GM18873 (cell line): ENCODE results near the gene HDAC4.
A peak's percentile ranks its signal among the peaks of the same experiment; 100 is the strongest.

Experiments
- ATAC-seq: cut with Tn5 transposase; IDR thresholded peaks from one replicate; pipeline ENCODE4 v1.9.1; 2021; ENCODE audit warnings: mild to moderate bottlenecking, moderate library complexity, moderate number of reproducible peaks; ENCODE audit not compliant: unreplicated experiment, low FRiP score

The HDAC4 gene

DNA sequence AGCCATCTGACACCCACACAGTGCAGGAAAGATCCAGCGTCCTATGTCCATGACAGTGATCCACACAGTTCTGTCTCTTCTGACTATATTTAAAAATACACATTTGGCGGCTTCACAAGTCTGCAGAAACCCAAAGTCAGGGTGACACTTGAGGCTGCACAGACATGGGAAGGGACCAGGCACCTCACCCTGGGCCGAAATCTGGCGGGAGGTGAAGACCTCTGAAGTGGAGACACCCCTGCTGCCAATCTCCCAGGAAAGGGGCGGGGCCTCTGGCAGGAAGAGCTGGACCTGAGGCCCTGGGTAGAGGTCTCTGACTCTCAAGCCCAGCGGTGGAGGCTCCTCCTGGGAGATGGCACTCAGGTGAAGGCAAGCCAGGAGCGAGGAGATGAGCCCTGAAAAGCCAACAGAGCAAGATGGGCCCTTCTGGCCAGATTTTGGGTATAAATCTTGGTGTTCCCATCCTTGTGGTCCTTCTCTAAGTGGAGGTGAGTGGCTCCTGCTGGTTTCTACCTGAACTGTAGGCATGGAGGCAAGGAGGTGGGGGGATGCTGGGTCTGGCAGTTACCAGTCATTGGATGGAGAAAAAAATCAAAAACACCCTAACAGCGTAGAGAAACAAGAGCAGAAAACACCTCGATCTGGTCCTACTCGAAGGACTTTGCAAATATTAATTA is 248.4 kb downstream of the HDAC4 start:
- no peak for ATAC-seq

DNA sequence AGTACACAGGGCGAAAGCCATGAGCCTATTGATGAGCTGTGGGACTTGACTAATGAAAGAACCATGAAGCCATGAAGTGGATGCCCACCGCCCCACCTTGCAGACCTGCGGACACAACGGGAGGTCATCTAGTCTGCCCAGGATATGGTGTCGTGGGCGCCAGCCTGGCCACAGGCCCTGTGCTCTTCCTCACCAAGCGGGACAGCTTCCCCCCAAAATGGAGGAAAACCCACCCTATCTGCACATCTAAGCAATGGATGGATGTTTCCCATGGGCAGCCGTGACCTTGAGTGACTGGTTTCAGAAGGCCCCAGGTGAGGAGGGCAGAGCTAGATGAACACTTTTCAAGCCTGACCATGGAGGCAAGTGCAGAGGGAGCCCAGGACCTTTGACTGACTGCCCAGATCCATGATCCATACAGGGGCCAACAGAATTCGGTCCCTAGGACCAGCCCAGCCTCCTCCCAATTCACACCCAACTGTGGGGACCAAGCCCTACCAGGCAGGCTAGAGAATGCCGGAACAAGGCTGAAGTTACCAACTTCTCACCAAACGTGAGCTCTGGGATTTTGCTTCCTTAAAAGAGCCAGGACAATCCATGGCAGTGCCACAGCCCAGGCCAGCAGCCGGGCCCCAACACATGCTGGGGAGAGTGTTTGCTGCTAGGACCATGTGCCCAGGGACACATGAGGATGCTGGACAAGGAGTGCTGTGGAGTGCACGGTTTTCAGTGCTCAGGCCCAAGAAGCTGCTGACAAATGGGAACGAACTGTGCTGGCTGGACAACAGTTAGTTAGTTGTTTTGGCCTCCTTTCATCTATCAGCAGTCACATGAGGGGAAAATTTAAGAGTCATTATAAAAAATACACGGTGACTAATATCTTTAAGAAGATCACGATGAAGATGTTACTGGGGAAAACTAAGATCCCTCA is 249.4 kb downstream of the HDAC4 start:
- no peak for ATAC-seq

DNA sequence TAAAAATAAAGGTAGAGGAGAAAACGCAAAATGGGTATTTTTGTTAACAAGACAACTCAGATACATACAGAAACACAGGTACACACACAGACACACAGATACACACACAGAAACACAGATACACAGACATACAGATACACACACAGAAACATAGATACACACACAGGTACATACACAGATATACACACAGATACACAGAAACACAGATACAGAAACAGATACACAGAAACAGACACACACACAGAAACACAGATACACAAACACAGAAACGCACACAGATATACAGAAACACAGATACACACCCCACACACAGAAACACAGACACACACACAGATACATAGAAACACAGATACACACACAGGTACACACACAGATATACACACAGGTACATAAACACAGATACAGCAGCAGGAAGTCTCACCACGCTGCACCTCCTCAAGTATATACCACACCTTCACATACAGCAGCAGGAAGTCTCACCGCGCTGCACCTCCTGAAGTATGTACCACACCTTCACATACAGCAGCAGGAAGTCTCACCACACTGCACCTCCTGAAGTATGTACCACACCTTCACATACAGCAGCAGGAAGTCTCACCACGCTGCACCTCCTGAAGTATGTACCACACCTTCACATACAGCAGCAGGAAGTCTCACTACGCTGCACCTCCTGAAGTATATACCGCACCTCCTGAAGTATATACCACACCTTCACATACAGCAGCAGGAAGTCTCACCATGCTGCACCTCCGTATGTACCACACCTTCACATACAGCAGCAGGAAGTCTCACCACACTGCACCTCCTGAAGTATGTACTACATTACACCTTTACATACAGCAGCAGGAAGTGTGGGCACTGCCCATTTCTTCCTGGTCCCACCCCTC is 250.5 kb downstream of the HDAC4 start:
- ATAC-seq, result no peak

DNA sequence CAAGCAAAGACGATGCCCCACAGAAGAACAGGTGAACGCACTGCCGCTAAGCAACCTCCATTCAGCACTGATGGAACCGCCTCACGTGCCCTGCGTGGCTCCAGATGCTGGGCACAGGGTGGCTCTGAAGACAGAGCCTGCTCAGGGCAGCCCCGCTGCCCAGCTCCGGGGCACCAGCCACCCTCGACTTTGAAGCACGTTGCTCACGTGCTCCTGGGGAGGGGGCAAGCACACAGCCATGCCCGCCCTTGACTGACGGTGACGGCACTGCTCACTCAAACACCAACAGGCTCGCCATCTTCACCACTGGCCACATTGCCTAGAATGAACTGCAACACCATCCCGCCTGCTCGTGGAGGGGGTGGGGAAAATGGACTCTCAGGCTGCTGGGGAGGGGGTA is 251.3 kb downstream of the HDAC4 start:
- no peak for ATAC-seq

DNA sequence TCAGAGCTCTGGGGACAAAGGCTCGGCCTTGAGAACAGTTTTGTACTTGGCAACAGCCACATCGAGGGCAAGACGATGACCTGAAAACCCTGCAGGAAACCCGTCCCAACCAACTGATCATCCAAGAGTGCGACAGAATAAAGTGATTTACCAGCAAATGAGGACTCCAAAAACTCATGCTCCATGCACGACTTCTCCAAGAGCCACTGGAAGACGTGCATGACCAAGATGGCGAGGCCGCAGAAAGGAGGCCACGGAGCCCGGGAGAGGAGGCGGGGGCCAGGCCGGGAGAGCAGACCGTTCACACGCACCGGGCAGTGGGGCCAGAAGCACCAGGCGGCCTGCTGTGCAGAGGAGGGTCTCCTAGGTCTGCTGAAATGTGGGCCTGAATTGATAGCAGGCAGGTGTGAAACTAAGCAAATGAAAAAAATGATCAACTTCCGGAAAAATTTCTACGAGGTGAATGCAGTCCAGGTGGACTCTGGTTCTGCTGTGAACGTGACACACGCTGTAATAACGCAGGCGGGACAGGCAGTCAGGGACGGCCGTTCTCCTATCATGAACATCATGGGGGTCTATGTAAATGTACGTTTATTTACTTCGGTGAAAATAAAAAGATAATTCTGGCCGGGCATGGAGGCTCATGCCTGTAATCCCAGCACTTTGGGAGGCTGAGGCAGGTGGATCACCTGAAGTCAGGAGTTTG is 252.2 kb downstream of the HDAC4 start:
- ATAC-seq, result no peak

DNA sequence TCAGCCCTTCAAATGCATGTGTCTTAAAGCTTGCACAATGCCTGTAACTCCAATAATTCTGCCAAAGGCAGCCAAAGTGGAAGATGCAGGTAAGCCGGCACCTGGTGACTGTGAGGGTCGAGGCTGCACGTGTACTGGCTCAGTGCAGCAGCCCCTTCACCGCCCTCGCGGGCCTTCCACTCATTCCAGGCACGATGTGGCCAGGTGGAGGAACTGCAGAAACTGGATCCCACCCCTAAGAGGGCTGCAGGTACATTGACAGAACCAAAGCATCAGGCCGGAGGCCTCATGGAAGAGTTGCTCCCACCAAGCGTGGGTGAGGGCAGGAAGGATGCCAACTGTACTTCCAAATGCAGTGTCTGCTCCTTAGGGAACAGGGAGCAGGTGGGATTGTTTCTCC is 253.4 kb downstream of the HDAC4 start:
- no peak for ATAC-seq

DNA sequence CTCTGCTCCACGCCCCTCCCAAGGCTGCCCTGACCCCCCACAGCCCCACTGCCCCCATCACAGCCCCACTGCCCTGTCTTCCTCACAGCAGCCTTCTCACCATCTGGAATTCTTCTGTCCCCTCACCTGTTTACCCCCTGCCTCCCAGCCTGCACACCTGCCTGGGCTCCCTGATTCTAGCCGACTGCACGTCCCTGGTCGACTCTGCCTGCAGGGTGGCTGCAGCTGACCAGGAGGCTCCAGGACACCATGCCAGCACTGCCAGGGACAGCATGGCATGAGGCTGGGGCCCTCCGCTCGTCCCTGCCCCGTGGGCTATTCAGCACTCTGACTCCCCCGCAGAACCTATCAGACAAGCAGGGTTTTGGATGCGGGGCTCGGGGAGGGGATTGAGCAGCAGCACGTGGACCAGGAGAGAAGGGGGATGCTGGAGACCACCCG is 254.1 kb downstream of the HDAC4 start:
- ATAC-seq, result no peak

DNA sequence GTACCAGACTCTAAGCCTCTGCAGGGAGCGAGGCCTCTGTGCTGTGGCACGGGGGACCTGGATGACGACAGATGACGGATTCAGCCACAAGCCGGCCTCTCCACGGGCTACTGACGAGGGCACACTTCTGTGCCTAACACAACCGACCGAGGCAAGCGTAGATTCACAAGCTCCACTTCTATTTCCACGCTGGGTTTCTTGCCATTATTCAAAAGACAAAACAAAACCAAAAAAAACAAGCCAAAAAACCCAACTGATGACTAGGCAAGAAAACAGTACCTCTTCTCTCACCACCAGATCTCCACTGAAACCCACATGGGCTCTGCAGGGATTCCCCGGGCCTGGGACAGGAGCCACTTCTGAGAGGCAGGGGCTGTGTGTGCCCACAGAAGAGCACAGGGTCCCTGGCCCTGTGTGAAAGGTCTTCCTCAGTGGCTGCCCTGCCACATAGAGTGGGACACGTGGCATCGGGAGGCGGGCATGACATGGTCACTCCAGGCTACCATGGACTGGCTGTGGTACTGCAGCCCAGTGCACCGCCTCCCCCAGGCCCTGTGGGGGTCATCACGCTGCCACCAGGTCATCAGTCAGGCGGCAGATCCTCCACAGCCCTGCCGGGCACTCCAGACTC is 254.7 kb downstream of the HDAC4 start:
- peak; percentile 51 for ATAC-seq

DNA sequence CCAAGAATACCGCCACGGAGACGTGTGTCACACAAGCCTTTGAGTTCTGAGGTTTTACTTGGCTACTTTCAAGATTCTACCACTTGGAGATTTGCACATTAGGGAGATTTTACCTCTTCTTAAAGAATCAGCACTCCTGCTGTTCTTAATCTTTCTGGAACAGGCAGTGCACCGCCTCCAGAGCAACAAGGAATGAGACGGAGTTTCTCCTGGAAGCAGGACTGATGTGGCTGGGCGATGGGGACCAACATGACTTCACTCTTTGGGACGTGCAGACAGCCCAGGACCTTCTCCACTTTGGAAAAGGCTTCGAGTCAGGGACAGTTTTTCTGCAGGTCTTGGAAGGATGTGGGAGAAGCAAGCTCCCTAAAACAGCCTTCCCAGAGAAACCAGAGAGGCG is 255.2 kb downstream of the HDAC4 start:
- ATAC-seq, result no peak

DNA sequence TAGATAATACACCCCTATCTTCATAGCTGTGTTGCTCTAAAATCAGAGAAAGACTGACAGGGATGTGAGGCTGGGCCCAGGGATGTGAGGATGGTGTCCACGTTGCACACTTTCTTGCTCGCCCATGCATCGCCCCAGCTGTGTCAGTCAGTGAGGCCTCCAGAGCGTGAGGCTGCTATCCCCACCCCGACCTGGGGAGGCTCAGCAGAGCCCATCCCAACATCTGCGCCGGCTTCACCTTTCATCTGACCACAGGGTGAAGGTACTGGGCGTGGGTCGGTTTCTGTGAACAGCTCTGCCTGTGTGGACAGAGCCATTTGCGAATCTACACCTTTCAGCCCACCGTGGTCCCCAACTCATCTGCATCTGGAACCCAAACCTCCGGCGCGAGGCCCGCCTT is 255.7 kb downstream of the HDAC4 start:
- no peak for ATAC-seq

DNA sequence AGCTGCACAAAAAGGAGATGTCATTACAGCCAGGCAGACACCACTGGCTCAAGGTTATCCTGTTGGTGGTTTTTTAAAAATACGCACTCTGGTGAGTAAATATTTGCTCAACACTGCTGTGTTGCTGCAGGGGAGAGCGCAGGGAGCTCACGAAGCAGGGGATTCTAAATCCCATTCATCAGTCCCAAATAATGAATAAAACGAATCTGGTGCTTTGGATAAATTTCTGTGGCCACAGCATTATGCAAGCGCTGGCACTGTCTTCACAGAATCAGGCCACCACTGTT is 256.2 kb downstream of the HDAC4 start:
- no peak for ATAC-seq

DNA sequence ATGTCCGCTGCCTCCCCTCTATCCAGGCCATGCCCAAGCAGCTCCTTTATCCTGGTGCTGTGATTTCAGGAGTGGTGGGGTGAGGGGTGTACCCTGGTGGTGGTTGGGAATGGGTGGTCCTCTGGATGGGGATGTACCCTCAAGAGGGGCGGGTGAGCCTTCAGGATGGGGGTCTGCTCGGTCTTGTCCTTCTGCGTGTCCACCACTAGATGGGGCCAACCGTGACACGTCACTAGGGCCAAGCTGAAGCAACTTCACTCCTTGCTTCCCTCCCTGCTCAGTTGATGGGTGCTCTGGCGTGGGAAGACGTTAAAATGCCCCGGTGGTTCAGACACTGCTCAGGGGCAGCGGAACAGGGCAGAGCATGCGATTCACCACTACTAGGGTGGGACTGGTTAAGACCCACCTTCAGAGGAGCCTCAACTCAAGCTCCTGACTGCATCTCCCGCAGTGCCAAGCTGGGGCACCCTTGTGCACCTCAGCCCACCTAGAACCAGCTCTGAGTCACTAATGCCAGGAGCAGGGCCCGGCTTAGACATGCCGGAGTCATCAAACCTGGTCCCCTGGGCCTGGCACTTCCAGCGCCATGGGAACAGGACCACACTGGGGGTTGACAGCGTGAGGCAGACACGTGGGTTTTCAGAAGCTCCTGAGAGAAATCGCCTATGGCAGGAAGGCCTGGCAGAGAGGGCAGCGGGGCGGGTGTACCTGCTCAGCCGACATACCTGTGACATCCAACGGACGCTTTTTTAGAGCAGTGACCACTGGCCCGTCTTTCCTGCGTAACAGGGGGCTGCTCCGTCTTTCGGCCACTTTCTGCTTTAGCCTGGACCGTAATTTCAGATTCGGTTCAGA is 256.7 kb downstream of the HDAC4 start:
- ATAC-seq, result no peak

DNA sequence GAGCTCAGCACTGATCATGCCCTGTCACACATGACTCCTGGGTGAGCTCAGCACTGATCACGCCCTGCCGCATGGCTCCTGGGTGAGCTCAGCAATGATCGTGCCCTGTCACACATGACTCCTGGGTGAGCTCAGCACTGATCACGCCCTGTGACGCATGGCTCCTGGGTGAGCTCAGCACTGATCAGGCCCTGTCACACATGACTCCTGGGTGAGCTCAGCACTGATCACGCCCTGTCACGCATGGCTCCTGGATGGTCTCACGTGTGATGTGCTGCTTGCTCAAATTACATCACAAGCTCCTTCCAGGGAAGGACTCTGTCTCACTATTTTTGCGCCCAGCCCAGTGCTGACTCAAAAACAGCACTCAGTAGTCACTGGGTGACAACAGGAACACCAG is 258.0 kb downstream of the HDAC4 start:
- no peak for ATAC-seq

DNA sequence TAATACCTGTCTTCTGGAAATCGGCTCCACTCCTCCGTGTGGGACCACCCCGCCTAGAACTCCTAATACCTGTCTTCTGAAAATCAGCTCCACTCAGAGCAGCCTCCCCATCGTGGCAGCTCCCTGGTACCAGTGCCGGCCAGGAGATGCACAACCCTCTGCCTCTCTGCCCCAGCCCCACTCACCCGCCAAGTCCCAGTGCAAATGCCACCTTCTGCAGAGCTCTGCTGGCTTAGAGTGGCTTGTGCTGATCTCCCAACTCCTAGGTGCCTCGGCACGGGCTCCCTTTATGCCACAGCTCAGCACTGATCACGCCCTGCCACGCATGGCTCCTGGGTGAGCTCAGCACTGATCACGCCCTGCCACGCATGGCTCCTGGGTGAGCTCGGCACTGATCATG is 258.5 kb downstream of the HDAC4 start:
- no peak for ATAC-seq

DNA sequence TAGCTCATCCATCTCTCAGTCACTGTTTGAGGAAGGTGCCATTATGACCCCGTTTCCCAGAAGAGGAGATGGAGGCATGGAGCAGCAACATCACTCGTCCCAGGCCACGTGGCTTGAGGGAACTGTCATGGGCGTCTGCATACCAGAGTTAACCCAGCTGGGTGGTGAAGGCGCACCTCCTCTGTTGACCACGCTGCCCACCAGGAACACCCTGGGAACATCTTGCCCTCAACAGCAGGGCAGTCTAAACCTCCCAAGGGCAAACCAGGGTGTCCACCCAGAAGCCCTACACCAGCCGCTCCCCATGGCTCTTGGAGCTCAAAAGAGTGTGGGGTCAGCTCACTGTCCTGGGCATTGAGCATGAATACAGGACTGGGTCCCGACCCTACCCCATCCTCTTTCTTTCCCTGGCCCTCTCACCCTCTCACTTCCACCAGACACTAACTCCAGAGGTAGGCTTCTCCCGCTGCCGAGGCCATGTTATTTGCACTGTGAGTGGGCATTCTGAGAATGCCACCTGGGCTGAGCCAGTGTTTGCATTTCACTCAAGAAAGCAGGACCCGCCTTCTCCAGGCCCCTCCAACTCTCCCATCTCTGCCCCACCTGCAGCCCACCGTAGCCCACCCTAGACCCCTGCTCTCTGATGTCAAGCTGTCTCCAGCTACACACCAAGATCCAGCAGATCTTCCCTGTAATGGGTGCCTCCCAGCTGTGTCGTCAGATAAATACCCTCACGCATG is 259.6 kb downstream of the HDAC4 start:
- no peak for ATAC-seq

DNA sequence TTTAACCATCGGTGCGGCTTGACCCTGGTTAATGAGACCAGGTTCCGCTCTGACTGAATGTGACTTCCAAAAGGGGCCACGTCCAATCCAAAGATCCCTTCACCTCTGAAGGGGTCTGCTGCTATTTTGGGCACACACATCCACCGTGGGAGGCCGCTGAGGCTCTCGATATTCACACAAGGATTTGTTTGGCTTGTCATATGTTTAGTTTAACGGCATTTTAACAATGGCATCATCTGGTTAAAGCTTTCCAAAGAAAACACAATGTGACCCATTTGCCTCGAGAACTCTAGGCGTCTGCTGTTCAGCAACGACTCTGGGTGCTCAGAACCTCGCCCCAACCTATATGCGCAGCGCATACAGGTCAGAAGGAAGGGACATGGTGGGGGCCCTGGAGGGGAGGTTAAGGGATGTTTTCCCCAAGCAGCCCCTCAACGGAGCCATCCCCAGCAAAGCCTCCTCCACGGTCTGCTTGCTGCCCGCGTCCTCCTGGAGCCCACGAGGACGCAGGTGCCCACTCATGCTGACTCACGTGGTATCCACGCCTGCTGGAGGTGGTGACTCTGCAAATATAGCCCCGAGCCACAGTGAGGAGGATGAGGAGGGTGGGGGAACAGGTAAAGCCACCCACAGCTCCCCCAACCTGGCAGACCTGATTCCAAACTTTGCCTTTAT is 260.3 kb downstream of the HDAC4 start:
- ATAC-seq, result no peak

DNA sequence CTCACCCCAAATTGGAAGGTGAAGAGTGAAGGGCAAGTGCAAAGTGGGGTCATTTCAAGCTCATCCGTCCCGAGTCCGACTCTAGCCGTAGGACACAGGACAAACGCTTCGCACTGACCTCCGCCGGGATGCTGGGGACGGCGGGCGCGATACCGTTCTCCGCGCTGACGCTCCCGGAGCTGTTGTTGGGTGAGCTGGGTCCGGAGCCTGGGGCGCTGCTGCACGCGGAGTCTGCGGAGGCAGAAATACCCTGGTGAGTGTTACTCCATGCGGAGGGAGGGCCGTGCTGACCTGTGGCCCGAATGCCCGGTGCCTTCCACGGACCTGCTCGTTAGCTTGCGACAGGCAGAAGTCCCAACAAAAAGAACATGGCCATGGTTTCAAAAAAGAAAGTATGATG is 261.3 kb downstream of the HDAC4 start:
- ATAC-seq, result no peak

DNA sequence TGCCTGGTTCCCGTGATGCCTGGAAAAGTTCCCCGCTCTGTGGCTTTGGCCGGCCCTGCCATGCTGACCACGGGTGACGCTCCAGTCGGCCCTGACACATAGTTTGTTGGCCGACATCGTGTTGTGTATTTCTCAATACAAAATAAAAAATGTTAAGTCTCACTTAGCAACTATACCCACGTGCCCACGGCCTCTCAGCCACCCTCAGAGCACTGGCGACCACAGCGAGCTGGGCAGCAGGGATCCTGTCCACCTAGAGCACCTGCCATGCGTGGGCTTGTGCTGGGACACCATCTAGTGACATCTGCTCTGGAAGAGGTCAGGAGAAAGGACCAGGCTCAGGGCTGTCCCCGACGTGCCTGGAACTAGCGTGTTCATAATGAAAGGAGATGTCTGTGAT is 261.7 kb downstream of the HDAC4 start:
- ATAC-seq, result no peak
